Astrocyte (in vitro differentiated cells and primary cell): ENCODE results near the gene CCDC77. TPM values are rescaled to one million over a fixed set of nuclear protein-coding genes. Genes with fewer than 3 reads are reported as not detected.

ENCODE experiments used
- DNase-seq: peaks from one replicate; pipeline ENCODE4 v3.0.0-alpha.2; 2010; ENCODE audit warnings: low read depth
- FAIRE-seq: peaks from 2 replicates; lab custom pipeline; 2011; peaks lifted over from hg19 to GRCh38; lab: Jason Lieb, UNC
- H2AFZ ChIP-seq: 2 replicates; pipeline ENCODE4 v1.6.0; 2012; ENCODE audit warnings: low read depth, low read length, inconsistent platforms
- H3K27ac ChIP-seq: 2 replicates; pipeline ENCODE4 v1.5.1; 2011; ENCODE audit warnings: low read depth, low read length, inconsistent platforms
- H3K27me3 ChIP-seq: 2 replicates; pipeline ENCODE4 v1.6.0; 2011; ENCODE audit warnings: low read length, inconsistent platforms; ENCODE audit not compliant: insufficient read depth
- H3K36me3 ChIP-seq: 2 replicates; pipeline ENCODE4 v1.5.1; 2011; ENCODE audit warnings: low read length, inconsistent platforms; ENCODE audit not compliant: insufficient read depth
- H3K4me1 ChIP-seq: 2 replicates; pipeline ENCODE4 v1.5.1; 2011; ENCODE audit warnings: low read length, inconsistent platforms; ENCODE audit not compliant: insufficient read depth
- H3K4me2 ChIP-seq: 2 replicates; pipeline ENCODE4 v1.6.0; 2012; ENCODE audit warnings: low read length, inconsistent platforms
- H3K4me3 ChIP-seq: 2 replicates; pipeline ENCODE4 v1.5.1; 2011; ENCODE audit warnings: low read depth, mild to moderate bottlenecking, low read length, inconsistent platforms; ENCODE audit not compliant: insufficient read depth
- H3K79me2 ChIP-seq: 2 replicates; pipeline ENCODE4 v1.6.0; 2012; ENCODE audit warnings: mild to moderate bottlenecking, low read length, inconsistent platforms; ENCODE audit not compliant: insufficient read depth
- H3K9ac ChIP-seq: 2 replicates; pipeline ENCODE4 v1.6.0; 2012; ENCODE audit warnings: mild to moderate bottlenecking, low read length, inconsistent platforms
- H3K9me3 ChIP-seq: 2 replicates; pipeline ENCODE4 v1.5.1; 2012; ENCODE audit warnings: low read depth, mild to moderate bottlenecking, low read length, inconsistent platforms; ENCODE audit not compliant: insufficient read depth
- H4K20me1 ChIP-seq: 2 replicates; pipeline ENCODE4 v1.6.0; 2012; ENCODE audit warnings: low read length, inconsistent platforms; ENCODE audit not compliant: insufficient read depth
- H3K27ac Mint-ChIP-seq: one replicate; pipeline ENCODE4 v1.8.0; 2021; ENCODE audit warnings: mild to moderate bottlenecking, mixed read lengths; ENCODE audit not compliant: unreplicated experiment
- H3K27me3 Mint-ChIP-seq: one replicate; pipeline ENCODE4 v1.8.0; 2021; ENCODE audit warnings: low read depth, mixed read lengths; ENCODE audit not compliant: unreplicated experiment
- H3K36me3 Mint-ChIP-seq: one replicate; pipeline ENCODE4 v1.8.0; 2021; ENCODE audit warnings: low read depth, mixed read lengths; ENCODE audit not compliant: unreplicated experiment
- H3K4me1 Mint-ChIP-seq: one replicate; pipeline ENCODE4 v1.8.0; 2021; ENCODE audit warnings: low read depth, mixed read lengths; ENCODE audit not compliant: unreplicated experiment
- H3K4me3 Mint-ChIP-seq: one replicate; pipeline ENCODE4 v1.8.0; 2021; ENCODE audit warnings: mild to moderate bottlenecking, moderate library complexity, mixed read lengths; ENCODE audit not compliant: unreplicated experiment
- H3K9me3 Mint-ChIP-seq: one replicate; pipeline ENCODE4 v1.8.0; 2021; ENCODE audit warnings: mild to moderate bottlenecking, mixed read lengths; ENCODE audit not compliant: unreplicated experiment
- EZH2 ChIP-seq: IDR thresholded peaks from 2 replicates; pipeline ENCODE4 v1.6.1; 2012; ENCODE audit warnings: mild to moderate bottlenecking, low read length, inconsistent platforms; ENCODE audit not compliant: insufficient read depth
- total RNA-seq: library from RNA; stranded (reverse); gene quantifications from 2 replicates; pipeline ENCODE4 v1.2.1, GENCODE V29; 2021
- TF ChIP-seq, protein P1 (sequence below): IDR thresholded peaks from 2 replicates; pipeline ENCODE4 v1.5.1; 2011; ENCODE audit warnings: low read depth, mild to moderate bottlenecking, inconsistent platforms, low read length, moderate library complexity; ENCODE audit not compliant: insufficient read depth

CCDC77 gene
- total RNA-seq, 1 donor from 2014 or later: 9.3 TPM

DNA sequence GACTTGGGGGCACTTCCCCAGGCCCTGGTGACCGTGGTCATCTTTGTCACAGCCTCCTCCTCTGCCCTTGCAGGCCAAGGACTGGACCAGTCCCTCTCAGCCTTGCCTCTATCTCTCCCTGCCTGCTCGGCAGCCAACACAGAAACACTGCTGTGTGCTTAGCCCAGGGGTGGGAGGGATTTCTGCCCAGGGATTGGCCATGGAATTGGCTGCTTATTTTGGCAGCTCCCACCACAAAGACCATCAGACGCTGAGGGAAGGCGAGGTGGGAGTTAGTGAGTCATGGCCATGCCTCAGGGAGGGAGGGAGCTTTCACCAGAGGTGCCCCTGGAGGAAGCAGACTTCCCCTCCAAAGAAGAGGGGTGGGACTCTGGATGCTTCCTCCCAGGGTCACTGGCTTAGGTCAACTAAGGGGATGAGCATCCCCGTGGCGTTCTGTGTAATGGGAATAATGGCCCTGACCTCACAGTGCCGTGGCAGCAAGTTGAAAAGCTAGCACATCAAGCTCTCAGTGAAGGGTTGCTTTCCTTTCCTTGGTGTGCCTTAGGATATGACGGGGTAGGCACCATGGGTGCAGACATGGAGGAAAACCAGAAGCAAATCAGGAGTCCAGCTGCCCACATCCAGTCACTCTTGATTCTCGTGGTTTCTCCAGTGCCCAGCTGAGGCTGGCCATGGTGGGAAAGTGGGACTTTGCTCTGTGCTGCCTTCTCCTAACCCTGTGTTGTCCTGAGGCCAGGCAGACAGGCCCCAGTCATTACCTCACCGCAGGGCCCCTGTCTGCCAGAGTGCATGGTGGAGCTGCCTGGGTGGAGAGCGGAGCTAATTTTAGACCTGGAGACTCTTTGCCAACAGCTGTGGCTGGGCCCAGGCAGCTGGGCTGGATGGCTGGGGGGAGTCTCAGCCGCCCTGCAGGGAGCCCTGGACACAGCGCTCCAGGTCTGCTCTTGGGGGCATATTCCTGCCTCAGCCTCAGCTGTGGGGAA, 79.7 kb downstream of the CCDC77 start:
- peaks cover 14% of the 10 kb centered on the region for H3K4me1 ChIP-seq
- H4K20me1 ChIP-seq: no peaks in the 10 kb centered on the region
- H3K36me3 Mint-ChIP-seq: peaks cover 2% of the 10 kb centered on the region
- TF ChIP-seq, protein P1, sequence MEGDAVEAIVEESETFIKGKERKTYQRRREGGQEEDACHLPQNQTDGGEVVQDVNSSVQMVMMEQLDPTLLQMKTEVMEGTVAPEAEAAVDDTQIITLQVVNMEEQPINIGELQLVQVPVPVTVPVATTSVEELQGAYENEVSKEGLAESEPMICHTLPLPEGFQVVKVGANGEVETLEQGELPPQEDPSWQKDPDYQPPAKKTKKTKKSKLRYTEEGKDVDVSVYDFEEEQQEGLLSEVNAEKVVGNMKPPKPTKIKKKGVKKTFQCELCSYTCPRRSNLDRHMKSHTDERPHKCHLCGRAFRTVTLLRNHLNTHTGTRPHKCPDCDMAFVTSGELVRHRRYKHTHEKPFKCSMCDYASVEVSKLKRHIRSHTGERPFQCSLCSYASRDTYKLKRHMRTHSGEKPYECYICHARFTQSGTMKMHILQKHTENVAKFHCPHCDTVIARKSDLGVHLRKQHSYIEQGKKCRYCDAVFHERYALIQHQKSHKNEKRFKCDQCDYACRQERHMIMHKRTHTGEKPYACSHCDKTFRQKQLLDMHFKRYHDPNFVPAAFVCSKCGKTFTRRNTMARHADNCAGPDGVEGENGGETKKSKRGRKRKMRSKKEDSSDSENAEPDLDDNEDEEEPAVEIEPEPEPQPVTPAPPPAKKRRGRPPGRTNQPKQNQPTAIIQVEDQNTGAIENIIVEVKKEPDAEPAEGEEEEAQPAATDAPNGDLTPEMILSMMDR: no peak
- TF ChIP-seq EZH2: no peak
- H3K9me3 ChIP-seq: no peaks in the 10 kb centered on the region
- H3K27me3 ChIP-seq: peaks cover 41% of the 10 kb centered on the region
- peak overlapping the region; percentile 61 for H3K9ac ChIP-seq
- H3K36me3 ChIP-seq: no peaks in the 10 kb centered on the region
- H3K9me3 Mint-ChIP-seq: no peaks in the 10 kb centered on the region
- H3K4me3 ChIP-seq: no peak overlapping the region
- H3K4me1 Mint-ChIP-seq: peaks cover 12% of the 10 kb centered on the region
- H3K4me3 Mint-ChIP-seq: no peak overlapping the region
- H3K79me2 ChIP-seq: no peaks in the 10 kb centered on the region
- DNase-seq (peak; percentile 85), FAIRE-seq (no peak)
- H3K4me2 ChIP-seq: peak overlapping the region; percentile 63
- H3K27ac Mint-ChIP-seq: peak overlapping the region; percentile 41
- H3K27ac ChIP-seq: peak overlapping the region; percentile 66
- peaks cover 17% of the 10 kb centered on the region for H3K27me3 Mint-ChIP-seq
- peak overlapping the region; percentile 50 for H2AFZ ChIP-seq

DNA sequence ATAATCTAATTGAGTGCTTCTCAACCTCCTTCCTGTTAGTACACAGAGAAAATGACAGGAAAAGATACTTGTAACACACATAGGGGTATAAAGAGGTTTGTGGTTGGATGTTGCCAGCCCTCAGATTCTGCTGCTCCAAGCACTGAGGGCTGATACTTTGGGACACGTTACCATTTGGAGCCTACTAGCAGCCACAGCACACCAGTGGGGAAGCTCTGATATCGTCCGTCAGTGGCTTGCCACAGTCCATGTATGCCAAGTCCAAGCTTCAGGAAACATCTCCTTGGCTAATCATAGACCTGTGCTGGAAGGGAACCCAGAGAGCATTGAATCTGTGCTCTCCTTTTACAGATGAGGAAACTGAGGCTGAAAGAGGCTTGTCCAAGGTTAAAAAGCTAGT, 80.6 kb downstream of the CCDC77 start:
- H3K79me2 ChIP-seq: no peaks in the 10 kb centered on the region
- H3K9me3 Mint-ChIP-seq: no peaks in the 10 kb centered on the region
- peaks cover 12% of the 10 kb centered on the region for H3K4me1 Mint-ChIP-seq
- no peak for DNase-seq
- TF ChIP-seq, protein P1: no peak
- no peak for TF ChIP-seq EZH2
- peaks cover 2% of the 10 kb centered on the region for H3K36me3 Mint-ChIP-seq
- H3K27ac ChIP-seq: no peak overlapping the region
- H3K27me3 ChIP-seq: peaks cover 40% of the 10 kb centered on the region
- no peaks in the 10 kb centered on the region for H3K36me3 ChIP-seq
- H3K4me3 ChIP-seq: no peak overlapping the region
- no peak overlapping the region for H3K27ac Mint-ChIP-seq
- no peak overlapping the region for H3K4me3 Mint-ChIP-seq
- H4K20me1 ChIP-seq: no peaks in the 10 kb centered on the region
- no peak overlapping the region for H3K9ac ChIP-seq
- no peaks in the 10 kb centered on the region for H3K9me3 ChIP-seq
- no peak overlapping the region for H3K4me2 ChIP-seq
- peaks cover 14% of the 10 kb centered on the region for H3K4me1 ChIP-seq
- no peak overlapping the region for H2AFZ ChIP-seq
- FAIRE-seq: no peak
- peaks cover 15% of the 10 kb centered on the region for H3K27me3 Mint-ChIP-seq
